WTC11 (cell line): ENCODE measurements around the gene CD1D. TPM values are rescaled to one million over a fixed set of nuclear protein-coding genes. Genes with fewer than 3 reads are reported as not detected.

Source experiments
- ATAC-seq: fragments of 200-7000 bp; cut with Tn5 transposase; 2 replicates; pipeline ENCODE4 v1.10.0; 2021; ENCODE audit warnings: mild to moderate bottlenecking, moderate library complexity
- CTCF ChIA-PET: fragments of 300-600 bp; sonication (Branson Sonifier 250); formaldehyde crosslinking; loops from one replicate; lab custom pipeline; 2021; ENCODE audit warnings: antibody characterized with exemption; lab: Charles Lee
- POLR2A ChIA-PET: fragments of 350-600 bp; sonication (Branson Sonifier 250); formaldehyde crosslinking; loops from one replicate; lab custom pipeline; 2021; ENCODE audit warnings: antibody characterized with exemption; lab: Charles Lee
- DNase-seq: peaks from one replicate; pipeline ENCODE4 v3.0.0; 2021; ENCODE audit warnings: low spot score
- H3K27ac Mint-ChIP-seq: 2 replicates; pipeline ENCODE4 v1.8.0; 2021; ENCODE audit warnings: mixed read lengths
- H3K27me3 Mint-ChIP-seq: 2 replicates; pipeline ENCODE4 v1.8.0; 2021; ENCODE audit warnings: low read depth, mild to moderate bottlenecking, moderate library complexity, mixed read lengths
- H3K36me3 Mint-ChIP-seq: 2 replicates; pipeline ENCODE4 v1.8.0; 2021; ENCODE audit warnings: mixed read lengths
- H3K4me1 Mint-ChIP-seq: 2 replicates; pipeline ENCODE4 v1.8.0; 2022; ENCODE audit warnings: mixed read lengths
- H3K4me3 Mint-ChIP-seq: 2 replicates; pipeline ENCODE4 v1.8.0; 2021; ENCODE audit warnings: mild to moderate bottlenecking, moderate library complexity, mixed read lengths
- H3K9me3 Mint-ChIP-seq: 2 replicates; pipeline ENCODE4 v1.8.0; 2021; ENCODE audit warnings: mixed read lengths
- ATF1 ChIP-seq: sonication (generic); formaldehyde crosslinking; IDR thresholded peaks from 2 replicates; pipeline ENCODE4 v1.8.1; 2023; ENCODE audit warnings: mild to moderate bottlenecking, moderate library complexity, missing genetic modification reagents
- CREB1 ChIP-seq: sonication (generic); formaldehyde crosslinking; IDR thresholded peaks from 2 replicates; pipeline ENCODE4 v1.8.0; 2023; ENCODE audit warnings: mild to moderate bottlenecking, missing genetic modification reagents
- FOXP1 ChIP-seq: sonication (generic); formaldehyde crosslinking; IDR thresholded peaks from 2 replicates; pipeline ENCODE4 v1.8.0; 2022; ENCODE audit warnings: missing genetic modification reagents, mild to moderate bottlenecking, moderate library complexity, borderline replicate concordance
- JUN ChIP-seq: sonication (generic); formaldehyde crosslinking; IDR thresholded peaks from 2 replicates; pipeline ENCODE4 v1.8.0; 2023; ENCODE audit warnings: mild to moderate bottlenecking, missing genetic modification reagents
- KAT7 ChIP-seq: sonication (generic); formaldehyde crosslinking; IDR thresholded peaks from 2 replicates; pipeline ENCODE4 v1.8.1; 2023; ENCODE audit warnings: missing genetic modification reagents, mild to moderate bottlenecking, borderline replicate concordance
- NR1H2 ChIP-seq: sonication (generic); formaldehyde crosslinking; IDR thresholded peaks from 2 replicates; pipeline ENCODE4 v1.9.0; 2021; ENCODE audit warnings: mild to moderate bottlenecking, moderate library complexity, missing genetic modification reagents
- ZNF121 ChIP-seq: sonication (generic); formaldehyde crosslinking; IDR thresholded peaks from 2 replicates; pipeline ENCODE4 v1.8.0; 2023; ENCODE audit warnings: missing genetic modification reagents
- ZNF138 ChIP-seq: sonication (generic); formaldehyde crosslinking; conservative IDR thresholded peaks from 2 replicates; pipeline ENCODE4 v1.8.1; 2022; ENCODE audit warnings: mild to moderate bottlenecking, moderate library complexity, missing genetic modification reagents
- ZNF317 ChIP-seq: sonication (generic); formaldehyde crosslinking; IDR thresholded peaks from 2 replicates; pipeline ENCODE4 v1.8.1; 2023; ENCODE audit warnings: low read depth, mild to moderate bottlenecking, moderate library complexity, missing genetic modification reagents, borderline replicate concordance
- total RNA-seq: library from RNA; stranded (reverse); gene quantifications from 3 replicates; pipeline ENCODE4 v1.2.3, GENCODE V29; 2021
- TF ChIP-seq, protein P1 (sequence below): fragments of 250-450 bp; sonication (Bioruptor Pico); IDR thresholded peaks from 2 replicates; pipeline ENCODE4 v1.9.0; 2021; ENCODE audit warnings: moderate library complexity, mild to moderate bottlenecking, inconsistent platforms, borderline replicate concordance
- TF ChIP-seq, protein P2 (sequence below): sonication (generic); formaldehyde crosslinking; IDR thresholded peaks from 2 replicates; pipeline ENCODE4 v1.8.0; 2023; ENCODE audit warnings: missing genetic modification reagents
- TF ChIP-seq, protein P3 (sequence below): sonication (generic); formaldehyde crosslinking; IDR thresholded peaks from 2 replicates; pipeline ENCODE4 v1.8.0; 2023; ENCODE audit warnings: missing genetic modification reagents, mild to moderate bottlenecking, borderline replicate concordance
- TF ChIP-seq, protein P4 (sequence below): sonication (generic); formaldehyde crosslinking; IDR thresholded peaks from 2 replicates; pipeline ENCODE4 v1.8.1; 2023; ENCODE audit warnings: mild to moderate bottlenecking, missing genetic modification reagents, moderate library complexity
- TF ChIP-seq, protein P5 (sequence below): sonication (generic); formaldehyde crosslinking; IDR thresholded peaks from 2 replicates; pipeline ENCODE4 v1.8.1; 2023; ENCODE audit warnings: mild to moderate bottlenecking, missing genetic modification reagents, moderate library complexity
- TF ChIP-seq, protein P6 (sequence below): fragments of 200-600 bp; IDR thresholded peaks from 2 replicates; pipeline ENCODE4 v1.8.0; 2022; ENCODE audit warnings: antibody characterized with exemption
- TF ChIP-seq, protein P7 (sequence below): sonication (generic); formaldehyde crosslinking; IDR thresholded peaks from 2 replicates; pipeline ENCODE4 v1.8.1; 2022; ENCODE audit warnings: low read depth, mild to moderate bottlenecking, moderate library complexity, missing genetic modification reagents, borderline replicate concordance
- TF ChIP-seq, protein P8 (sequence below): sonication (generic); formaldehyde crosslinking; IDR thresholded peaks from 2 replicates; pipeline ENCODE4 v1.8.1; 2022; ENCODE audit warnings: mild to moderate bottlenecking, moderate library complexity, missing genetic modification reagents
- TF ChIP-seq, protein P9 (sequence below): sonication (generic); formaldehyde crosslinking; IDR thresholded peaks from 2 replicates; pipeline ENCODE4 v1.8.1; 2023; ENCODE audit warnings: mild to moderate bottlenecking, moderate library complexity, missing genetic modification reagents

Gene CD1D
- total RNA-seq, 1 experiment from 2014 or later, result 4.7 TPM

DNA sequence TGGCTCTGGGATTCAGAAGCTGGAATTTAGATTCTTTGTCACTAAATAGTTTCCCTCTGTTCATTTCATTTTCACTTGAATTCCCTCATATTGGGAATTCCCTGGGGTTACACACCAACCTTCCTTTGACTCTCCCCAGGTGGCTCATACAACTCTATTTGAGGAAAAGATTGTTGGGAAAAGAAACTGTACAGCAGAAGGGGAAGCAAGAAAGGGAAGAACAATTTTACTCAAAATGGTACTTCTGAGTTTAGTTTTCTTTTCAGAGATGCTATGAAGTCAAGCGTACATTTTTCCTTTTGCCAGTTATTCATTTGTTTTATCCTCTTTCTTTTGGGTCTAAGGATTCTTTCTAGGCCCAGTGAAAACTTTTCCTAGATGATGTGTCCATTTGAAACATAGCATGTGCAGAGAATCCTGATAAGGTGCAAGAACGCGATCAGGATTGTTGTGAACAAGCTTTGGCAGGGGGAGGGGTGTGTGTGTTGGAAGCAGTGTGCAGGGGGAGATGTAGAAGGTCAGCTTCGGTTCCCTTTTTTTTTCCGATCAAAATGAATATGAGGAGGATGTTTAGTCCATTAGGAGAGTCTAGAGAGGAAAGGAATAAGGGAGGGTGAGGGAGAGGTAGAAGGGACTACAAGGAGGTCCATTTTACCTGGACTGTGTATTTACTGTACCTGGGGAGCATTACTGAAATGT is 26.8 kb upstream of the CD1D start:
- peaks cover 45% of the 10 kb centered on the region for H3K27me3 Mint-ChIP-seq
- no peak for TF ChIP-seq FOXP1 (CRISPR knock-in tag)
- TF ChIP-seq, protein P1, sequence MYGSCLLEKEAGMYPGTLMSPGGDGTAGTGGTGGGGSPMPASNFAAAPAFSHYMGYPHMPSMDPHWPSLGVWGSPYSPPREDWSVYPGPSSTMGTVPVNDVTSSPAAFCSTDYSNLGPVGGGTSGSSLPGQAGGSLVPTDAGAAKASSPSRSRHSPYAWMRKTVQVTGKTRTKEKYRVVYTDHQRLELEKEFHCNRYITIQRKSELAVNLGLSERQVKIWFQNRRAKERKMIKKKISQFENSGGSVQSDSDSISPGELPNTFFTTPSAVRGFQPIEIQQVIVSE, result no peak
- TF ChIP-seq ZNF121 (CRISPR knock-in tag), result no peak
- TF ChIP-seq JUN (CRISPR knock-in tag), result no peak
- TF ChIP-seq, protein P2, sequence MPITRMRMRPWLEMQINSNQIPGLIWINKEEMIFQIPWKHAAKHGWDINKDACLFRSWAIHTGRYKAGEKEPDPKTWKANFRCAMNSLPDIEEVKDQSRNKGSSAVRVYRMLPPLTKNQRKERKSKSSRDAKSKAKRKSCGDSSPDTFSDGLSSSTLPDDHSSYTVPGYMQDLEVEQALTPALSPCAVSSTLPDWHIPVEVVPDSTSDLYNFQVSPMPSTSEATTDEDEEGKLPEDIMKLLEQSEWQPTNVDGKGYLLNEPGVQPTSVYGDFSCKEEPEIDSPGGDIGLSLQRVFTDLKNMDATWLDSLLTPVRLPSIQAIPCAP (CRISPR knock-in tag), result no peak
- TF ChIP-seq, protein P3, sequence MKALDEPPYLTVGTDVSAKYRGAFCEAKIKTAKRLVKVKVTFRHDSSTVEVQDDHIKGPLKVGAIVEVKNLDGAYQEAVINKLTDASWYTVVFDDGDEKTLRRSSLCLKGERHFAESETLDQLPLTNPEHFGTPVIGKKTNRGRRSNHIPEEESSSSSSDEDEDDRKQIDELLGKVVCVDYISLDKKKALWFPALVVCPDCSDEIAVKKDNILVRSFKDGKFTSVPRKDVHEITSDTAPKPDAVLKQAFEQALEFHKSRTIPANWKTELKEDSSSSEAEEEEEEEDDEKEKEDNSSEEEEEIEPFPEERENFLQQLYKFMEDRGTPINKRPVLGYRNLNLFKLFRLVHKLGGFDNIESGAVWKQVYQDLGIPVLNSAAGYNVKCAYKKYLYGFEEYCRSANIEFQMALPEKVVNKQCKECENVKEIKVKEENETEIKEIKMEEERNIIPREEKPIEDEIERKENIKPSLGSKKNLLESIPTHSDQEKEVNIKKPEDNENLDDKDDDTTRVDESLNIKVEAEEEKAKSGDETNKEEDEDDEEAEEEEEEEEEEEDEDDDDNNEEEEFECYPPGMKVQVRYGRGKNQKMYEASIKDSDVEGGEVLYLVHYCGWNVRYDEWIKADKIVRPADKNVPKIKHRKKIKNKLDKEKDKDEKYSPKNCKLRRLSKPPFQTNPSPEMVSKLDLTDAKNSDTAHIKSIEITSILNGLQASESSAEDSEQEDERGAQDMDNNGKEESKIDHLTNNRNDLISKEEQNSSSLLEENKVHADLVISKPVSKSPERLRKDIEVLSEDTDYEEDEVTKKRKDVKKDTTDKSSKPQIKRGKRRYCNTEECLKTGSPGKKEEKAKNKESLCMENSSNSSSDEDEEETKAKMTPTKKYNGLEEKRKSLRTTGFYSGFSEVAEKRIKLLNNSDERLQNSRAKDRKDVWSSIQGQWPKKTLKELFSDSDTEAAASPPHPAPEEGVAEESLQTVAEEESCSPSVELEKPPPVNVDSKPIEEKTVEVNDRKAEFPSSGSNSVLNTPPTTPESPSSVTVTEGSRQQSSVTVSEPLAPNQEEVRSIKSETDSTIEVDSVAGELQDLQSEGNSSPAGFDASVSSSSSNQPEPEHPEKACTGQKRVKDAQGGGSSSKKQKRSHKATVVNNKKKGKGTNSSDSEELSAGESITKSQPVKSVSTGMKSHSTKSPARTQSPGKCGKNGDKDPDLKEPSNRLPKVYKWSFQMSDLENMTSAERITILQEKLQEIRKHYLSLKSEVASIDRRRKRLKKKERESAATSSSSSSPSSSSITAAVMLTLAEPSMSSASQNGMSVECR (CRISPR knock-in tag), result no peak
- TF ChIP-seq ZNF317 (CRISPR knock-in tag), result no peak
- no peak for TF ChIP-seq ATF1 (CRISPR knock-in tag)
- TF ChIP-seq KAT7, result no peak
- TF ChIP-seq, protein P4, sequence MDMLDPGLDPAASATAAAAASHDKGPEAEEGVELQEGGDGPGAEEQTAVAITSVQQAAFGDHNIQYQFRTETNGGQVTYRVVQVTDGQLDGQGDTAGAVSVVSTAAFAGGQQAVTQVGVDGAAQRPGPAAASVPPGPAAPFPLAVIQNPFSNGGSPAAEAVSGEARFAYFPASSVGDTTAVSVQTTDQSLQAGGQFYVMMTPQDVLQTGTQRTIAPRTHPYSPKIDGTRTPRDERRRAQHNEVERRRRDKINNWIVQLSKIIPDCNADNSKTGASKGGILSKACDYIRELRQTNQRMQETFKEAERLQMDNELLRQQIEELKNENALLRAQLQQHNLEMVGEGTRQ, result no peak
- TF ChIP-seq, protein P5, sequence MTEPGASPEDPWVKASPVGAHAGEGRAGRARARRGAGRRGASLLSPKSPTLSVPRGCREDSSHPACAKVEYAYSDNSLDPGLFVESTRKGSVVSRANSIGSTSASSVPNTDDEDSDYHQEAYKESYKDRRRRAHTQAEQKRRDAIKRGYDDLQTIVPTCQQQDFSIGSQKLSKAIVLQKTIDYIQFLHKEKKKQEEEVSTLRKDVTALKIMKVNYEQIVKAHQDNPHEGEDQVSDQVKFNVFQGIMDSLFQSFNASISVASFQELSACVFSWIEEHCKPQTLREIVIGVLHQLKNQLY, result no peak
- no peak for TF ChIP-seq CREB1 (CRISPR knock-in tag)
- TF ChIP-seq, all 79 proteins: peak for 0
- no peak for DNase-seq
- H3K9me3 Mint-ChIP-seq, result peaks cover 2% of the 10 kb centered on the region
- ChIA-PET POLR2A (no interaction called here), CTCF (interaction anchor here (0.6 to 1.7 kb wide), 2 partner anchors 11 to 29 kb away, joined by 4 to 5 read pairs; no protein-coding TSS in a partner anchor)
- no peaks in the 10 kb centered on the region for H3K36me3 Mint-ChIP-seq
- ATAC-seq, result no peak
- H3K4me3 Mint-ChIP-seq, result no peak overlapping the region
- H3K4me1 Mint-ChIP-seq, result peaks cover 20% of the 10 kb centered on the region
- no peak overlapping the region for H3K27ac Mint-ChIP-seq

DNA sequence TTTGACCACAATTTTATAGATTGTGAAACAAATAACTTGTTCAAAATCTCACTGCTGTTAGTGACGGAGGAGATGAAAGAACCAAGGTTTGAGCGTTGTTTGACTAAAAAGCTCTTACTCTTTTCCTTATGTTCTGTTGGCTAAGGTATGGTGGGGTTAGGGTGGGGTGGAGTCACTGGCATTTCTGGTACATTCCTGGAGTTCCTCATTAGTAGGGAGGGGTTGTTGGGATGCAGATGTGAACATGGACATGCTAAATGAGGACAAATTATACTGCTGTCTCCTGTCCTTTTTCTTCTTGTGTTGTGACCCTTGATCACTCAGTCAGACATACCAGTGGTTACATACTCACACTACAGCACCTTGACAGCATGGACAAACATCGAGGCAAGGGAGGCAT is 26.2 kb upstream of the CD1D start:
- no peak; the same call in 1 of the 2 replicates for ATAC-seq
- no peak for DNase-seq
- no peaks in the 10 kb centered on the region for H3K9me3 Mint-ChIP-seq
- no peak overlapping the region for H3K4me3 Mint-ChIP-seq
- H3K36me3 Mint-ChIP-seq, result no peaks in the 10 kb centered on the region
- CTCF ChIA-PET, result interaction anchor here (0.6 to 1.7 kb wide), 2 partner anchors 11 to 30 kb away, joined by 4 to 5 read pairs; no protein-coding TSS in a partner anchor
- H3K27ac Mint-ChIP-seq, result no peak overlapping the region
- POLR2A ChIA-PET, result no interaction called here
- TF ChIP-seq, protein P6, sequence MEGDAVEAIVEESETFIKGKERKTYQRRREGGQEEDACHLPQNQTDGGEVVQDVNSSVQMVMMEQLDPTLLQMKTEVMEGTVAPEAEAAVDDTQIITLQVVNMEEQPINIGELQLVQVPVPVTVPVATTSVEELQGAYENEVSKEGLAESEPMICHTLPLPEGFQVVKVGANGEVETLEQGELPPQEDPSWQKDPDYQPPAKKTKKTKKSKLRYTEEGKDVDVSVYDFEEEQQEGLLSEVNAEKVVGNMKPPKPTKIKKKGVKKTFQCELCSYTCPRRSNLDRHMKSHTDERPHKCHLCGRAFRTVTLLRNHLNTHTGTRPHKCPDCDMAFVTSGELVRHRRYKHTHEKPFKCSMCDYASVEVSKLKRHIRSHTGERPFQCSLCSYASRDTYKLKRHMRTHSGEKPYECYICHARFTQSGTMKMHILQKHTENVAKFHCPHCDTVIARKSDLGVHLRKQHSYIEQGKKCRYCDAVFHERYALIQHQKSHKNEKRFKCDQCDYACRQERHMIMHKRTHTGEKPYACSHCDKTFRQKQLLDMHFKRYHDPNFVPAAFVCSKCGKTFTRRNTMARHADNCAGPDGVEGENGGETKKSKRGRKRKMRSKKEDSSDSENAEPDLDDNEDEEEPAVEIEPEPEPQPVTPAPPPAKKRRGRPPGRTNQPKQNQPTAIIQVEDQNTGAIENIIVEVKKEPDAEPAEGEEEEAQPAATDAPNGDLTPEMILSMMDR, result no peak
- TF ChIP-seq NR1H2 (CRISPR knock-in tag) (no peak), ZNF138 (CRISPR knock-in tag) (no peak), KAT7 (no peak)
- TF ChIP-seq, protein P7, sequence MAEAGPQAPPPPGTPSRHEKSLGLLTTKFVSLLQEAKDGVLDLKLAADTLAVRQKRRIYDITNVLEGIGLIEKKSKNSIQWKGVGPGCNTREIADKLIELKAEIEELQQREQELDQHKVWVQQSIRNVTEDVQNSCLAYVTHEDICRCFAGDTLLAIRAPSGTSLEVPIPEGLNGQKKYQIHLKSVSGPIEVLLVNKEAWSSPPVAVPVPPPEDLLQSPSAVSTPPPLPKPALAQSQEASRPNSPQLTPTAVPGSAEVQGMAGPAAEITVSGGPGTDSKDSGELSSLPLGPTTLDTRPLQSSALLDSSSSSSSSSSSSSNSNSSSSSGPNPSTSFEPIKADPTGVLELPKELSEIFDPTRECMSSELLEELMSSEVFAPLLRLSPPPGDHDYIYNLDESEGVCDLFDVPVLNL (CRISPR knock-in tag), result no peak
- TF ChIP-seq, protein P8, sequence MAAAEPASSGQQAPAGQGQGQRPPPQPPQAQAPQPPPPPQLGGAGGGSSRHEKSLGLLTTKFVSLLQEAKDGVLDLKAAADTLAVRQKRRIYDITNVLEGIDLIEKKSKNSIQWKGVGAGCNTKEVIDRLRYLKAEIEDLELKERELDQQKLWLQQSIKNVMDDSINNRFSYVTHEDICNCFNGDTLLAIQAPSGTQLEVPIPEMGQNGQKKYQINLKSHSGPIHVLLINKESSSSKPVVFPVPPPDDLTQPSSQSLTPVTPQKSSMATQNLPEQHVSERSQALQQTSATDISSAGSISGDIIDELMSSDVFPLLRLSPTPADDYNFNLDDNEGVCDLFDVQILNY (CRISPR knock-in tag), result no peak
- TF ChIP-seq, protein P9, sequence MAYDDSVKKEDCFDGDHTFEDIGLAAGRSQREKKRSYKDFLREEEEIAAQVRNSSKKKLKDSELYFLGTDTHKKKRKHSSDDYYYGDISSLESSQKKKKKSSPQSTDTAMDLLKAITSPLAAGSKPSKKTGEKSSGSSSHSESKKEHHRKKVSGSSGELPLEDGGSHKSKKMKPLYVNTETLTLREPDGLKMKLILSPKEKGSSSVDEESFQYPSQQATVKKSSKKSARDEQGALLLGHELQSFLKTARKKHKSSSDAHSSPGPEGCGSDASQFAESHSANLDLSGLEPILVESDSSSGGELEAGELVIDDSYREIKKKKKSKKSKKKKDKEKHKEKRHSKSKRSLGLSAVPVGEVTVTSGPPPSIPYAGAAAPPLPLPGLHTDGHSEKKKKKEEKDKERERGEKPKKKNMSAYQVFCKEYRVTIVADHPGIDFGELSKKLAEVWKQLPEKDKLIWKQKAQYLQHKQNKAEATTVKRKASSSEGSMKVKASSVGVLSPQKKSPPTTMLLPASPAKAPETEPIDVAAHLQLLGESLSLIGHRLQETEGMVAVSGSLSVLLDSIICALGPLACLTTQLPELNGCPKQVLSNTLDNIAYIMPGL (CRISPR knock-in tag), result no peak
- TF ChIP-seq, all 79 proteins: peak for 0
- Mint-ChIP-seq H3K4me1 (peaks cover 16% of the 10 kb centered on the region), H3K27me3 (peaks cover 39% of the 10 kb centered on the region)
